Measurements from ENCODE around the gene SLC4A3. TPM values are rescaled to one million over a fixed set of nuclear protein-coding genes. Genes with fewer than 3 reads are reported as not detected.
A peak's percentile ranks its signal among the peaks of the same experiment; 100 is the strongest.

The SLC4A3 gene
- total and polyA plus RNA-seq, 2 donors from 2014 or later: 4.9 to 5.2 TPM

- intact Hi-C loops (cut with DNase I): no loop called here
- no peaks in the 10 kb centered on the region for H3K9me3 ChIP-seq (ENCODE audit: control insufficient read depth in 2 of 3, insufficient read depth in 1 of 3, low read length in 3 of 3)
- no peak overlapping the region for H3K27ac ChIP-seq (ENCODE audit: low read depth in 2 of 2, low read length in 2 of 2)
- no peaks in the 10 kb centered on the region for H3K36me3 ChIP-seq (ENCODE audit: control insufficient read depth in 2 of 3, insufficient read depth in 3 of 3, low read length in 3 of 3)
- H3K27me3 ChIP-seq (ENCODE audit: control insufficient read depth, insufficient read depth, low read length): no peaks in the 10 kb centered on the region
- peak in 1 of 5 donors; percentile 32 for DNase-seq
- H3K4me1 ChIP-seq (ENCODE audit: control insufficient read depth in 2 of 3, insufficient read depth in 2 of 3, low read depth in 1 of 3, low read length in 3 of 3): no peaks in the 10 kb centered on the region
- no peak overlapping the region for H3K9ac ChIP-seq (ENCODE audit: low read length in 3 of 3)
- no peak for TF ChIP-seq CTCF (IDR thresholded peaks at IDR 0.05; ENCODE audit: borderline replicate concordance, extremely low read depth, insufficient read depth)
- H3K4me3 ChIP-seq (ENCODE audit: low read length in 3 of 3): no peak overlapping the region
- FAIRE-seq: no peak
Measured at GRCh38 chr2:219636144-219636915, 8.9 kb downstream of the SLC4A3 start.

- Histone ChIP-seq H3K36me3 (ENCODE audit: control insufficient read depth in 2 of 3, insufficient read depth in 3 of 3, low read length in 3 of 3) (no peaks in the 10 kb centered on the region), H3K27ac (ENCODE audit: low read depth in 2 of 2, low read length in 2 of 2) (no peak overlapping the region), H3K9me3 (ENCODE audit: control insufficient read depth in 2 of 3, insufficient read depth in 1 of 3, low read length in 3 of 3) (no peaks in the 10 kb centered on the region), H3K27me3 (ENCODE audit: control insufficient read depth, insufficient read depth, low read length) (no peaks in the 10 kb centered on the region), H3K4me3 (ENCODE audit: low read length in 3 of 3) (no peak overlapping the region), H3K4me1 (ENCODE audit: control insufficient read depth in 2 of 3, insufficient read depth in 2 of 3, low read depth in 1 of 3, low read length in 3 of 3) (no peaks in the 10 kb centered on the region), H3K9ac (ENCODE audit: low read length in 3 of 3) (no peak overlapping the region)
- intact Hi-C loops (cut with DNase I): no loop called here
- peak in 1 of 5 donors; percentile 28 for DNase-seq
- FAIRE-seq: no peak
- TF ChIP-seq CTCF (IDR thresholded peaks at IDR 0.05; ENCODE audit: borderline replicate concordance, extremely low read depth, insufficient read depth): no peak
Measured at GRCh38 chr2:219636941-219637841, 9.8 kb downstream of the SLC4A3 start.

GRCh38 chr2:219637842-219638185 lies 10.4 kb downstream of the SLC4A3 start:
- H3K9ac ChIP-seq (ENCODE audit: low read length in 3 of 3): no peak overlapping the region
- TF ChIP-seq CTCF (IDR thresholded peaks at IDR 0.05; ENCODE audit: borderline replicate concordance, extremely low read depth, insufficient read depth): no peak
- no peak for FAIRE-seq
- DNase-seq: peak in 1 of 5 donors; percentile 37
- no peak overlapping the region for H3K27ac ChIP-seq (ENCODE audit: low read depth in 2 of 2, low read length in 2 of 2)
- intact Hi-C loops (cut with DNase I): no loop called here
- H3K36me3 ChIP-seq (ENCODE audit: control insufficient read depth in 2 of 3, insufficient read depth in 3 of 3, low read length in 3 of 3): no peaks in the 10 kb centered on the region
- no peak overlapping the region for H3K4me3 ChIP-seq (ENCODE audit: low read length in 3 of 3)
- H3K9me3 ChIP-seq (ENCODE audit: control insufficient read depth in 2 of 3, insufficient read depth in 1 of 3, low read length in 3 of 3): no peaks in the 10 kb centered on the region
- peaks cover 0 to 1% (median 0%) of the 10 kb centered on the region in 3 donors for H3K4me1 ChIP-seq (ENCODE audit: control insufficient read depth in 2 of 3, insufficient read depth in 2 of 3, low read depth in 1 of 3, low read length in 3 of 3)
- H3K27me3 ChIP-seq (ENCODE audit: control insufficient read depth, insufficient read depth, low read length): no peaks in the 10 kb centered on the region

Measured in kidney (tissue), 14 donors.